C4-2B (cell line): ENCODE measurements around the gene TRIM72.

ENCODE experiments used
- ZFX ChIP-seq: fragments of 450-650 bp; IDR thresholded peaks from 2 replicates; pipeline ENCODE4 v1.6.1; 2017
- TF ChIP-seq, protein P1 (sequence below): fragments of 450-650 bp; conservative IDR thresholded peaks from 2 replicates; pipeline ENCODE4 v1.5.1; 2017; ENCODE audit warnings: mild to moderate bottlenecking

DNA sequence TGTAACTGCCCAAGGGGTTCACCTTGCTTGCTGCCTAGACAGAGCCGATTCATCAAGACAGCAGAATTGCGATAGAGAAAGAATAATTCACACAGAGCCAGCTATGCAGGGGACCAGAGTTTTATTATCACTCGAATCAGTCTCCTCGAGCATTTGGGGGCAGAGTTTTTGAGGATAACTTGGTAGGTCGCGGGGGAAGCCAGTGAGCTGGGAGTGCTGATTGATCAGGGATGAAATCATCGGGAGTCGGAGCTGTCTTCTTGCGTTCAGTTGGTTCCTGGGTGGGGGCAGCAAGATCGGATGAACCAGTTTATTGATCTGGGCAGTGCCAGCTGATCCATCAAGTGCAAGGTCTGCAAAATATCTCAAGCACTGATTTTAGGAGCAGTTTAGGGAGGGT lies 55.0 kb downstream of the TRIM72 start:
- TF ChIP-seq, protein P1, sequence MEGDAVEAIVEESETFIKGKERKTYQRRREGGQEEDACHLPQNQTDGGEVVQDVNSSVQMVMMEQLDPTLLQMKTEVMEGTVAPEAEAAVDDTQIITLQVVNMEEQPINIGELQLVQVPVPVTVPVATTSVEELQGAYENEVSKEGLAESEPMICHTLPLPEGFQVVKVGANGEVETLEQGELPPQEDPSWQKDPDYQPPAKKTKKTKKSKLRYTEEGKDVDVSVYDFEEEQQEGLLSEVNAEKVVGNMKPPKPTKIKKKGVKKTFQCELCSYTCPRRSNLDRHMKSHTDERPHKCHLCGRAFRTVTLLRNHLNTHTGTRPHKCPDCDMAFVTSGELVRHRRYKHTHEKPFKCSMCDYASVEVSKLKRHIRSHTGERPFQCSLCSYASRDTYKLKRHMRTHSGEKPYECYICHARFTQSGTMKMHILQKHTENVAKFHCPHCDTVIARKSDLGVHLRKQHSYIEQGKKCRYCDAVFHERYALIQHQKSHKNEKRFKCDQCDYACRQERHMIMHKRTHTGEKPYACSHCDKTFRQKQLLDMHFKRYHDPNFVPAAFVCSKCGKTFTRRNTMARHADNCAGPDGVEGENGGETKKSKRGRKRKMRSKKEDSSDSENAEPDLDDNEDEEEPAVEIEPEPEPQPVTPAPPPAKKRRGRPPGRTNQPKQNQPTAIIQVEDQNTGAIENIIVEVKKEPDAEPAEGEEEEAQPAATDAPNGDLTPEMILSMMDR = no peak
- no peak for TF ChIP-seq ZFX
